Activated T-cell treated with anti-CD3 and anti-CD28 coated beads, Interleukin-2, amount 50 U/mL, for 4 hours (primary cell): ENCODE measurements around the gene TMPRSS11B. TPM values are rescaled to one million over a fixed set of nuclear protein-coding genes. Genes with fewer than 3 reads are reported as not detected.
A peak's percentile ranks its signal among the peaks of the same experiment; 100 is the strongest.
"Not testable (repeated sequence)": the region's sequence is repeated elsewhere in the genome, so short reads cannot be mapped to it uniquely, and the experiment has no call there.

ENCODE experiments used
- ATAC-seq, 2 donors: fragments of 200-7000 bp; cut with Tn5 transposase; one replicate each; pipeline ENCODE4 v1.10.0; 2021
- DNase-seq: peaks from one replicate; pipeline ENCODE4 v3.0.0-alpha.2; 2020
- H3K27me3 Mint-ChIP-seq: one replicate; pipeline ENCODE4 v1.8.0; 2021; ENCODE audit warnings: low read depth, mixed read lengths
- H3K36me3 Mint-ChIP-seq: one replicate; pipeline ENCODE4 v1.8.0; 2022; ENCODE audit warnings: mixed read lengths; ENCODE audit not compliant: insufficient read depth
- H3K4me1 Mint-ChIP-seq: one replicate; pipeline ENCODE4 v1.8.0; 2021; ENCODE audit warnings: low read depth, mixed read lengths
- H3K4me3 Mint-ChIP-seq: one replicate; pipeline ENCODE4 v1.8.0; 2021; ENCODE audit warnings: mild to moderate bottlenecking, moderate library complexity, mixed read lengths
- H3K9me3 Mint-ChIP-seq: one replicate; pipeline ENCODE4 v1.8.0; 2021; ENCODE audit warnings: mixed read lengths
- total RNA-seq, 3 donors: library from RNA; stranded (reverse); gene quantifications; one replicate each; pipeline ENCODE4 v1.2.1, GENCODE V29; 2021

Gene TMPRSS11B
- total RNA-seq, 3 donors from 2014 or later, result not detected

DNA sequence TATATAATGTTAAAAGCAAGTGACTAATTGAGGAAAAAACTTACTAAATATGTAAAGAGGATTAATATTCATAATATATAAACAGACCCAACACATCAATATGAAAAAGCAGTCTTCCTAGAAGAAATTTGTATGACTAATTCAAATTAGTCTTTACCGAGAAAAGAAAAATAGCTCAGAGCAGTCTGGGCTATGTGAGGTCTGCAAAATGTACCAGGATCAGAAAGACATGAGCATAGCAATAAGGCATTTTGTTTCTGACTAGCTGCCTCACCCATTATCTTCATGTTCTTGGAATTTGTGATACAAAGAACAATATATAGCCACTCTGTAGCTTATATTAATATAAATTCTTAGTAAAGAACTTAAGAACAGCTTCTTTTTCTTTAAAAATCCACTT lies 13.7 kb upstream of the TMPRSS11B start:
- Mint-ChIP-seq H3K4me1 (no peaks in the 10 kb centered on the region), H3K27me3 (no peaks in the 10 kb centered on the region), H3K9me3 (peaks cover 3% of the 10 kb centered on the region), H3K4me3 (no peak overlapping the region), H3K36me3 (no peaks in the 10 kb centered on the region)
- no peak for DNase-seq
- ATAC-seq, result no peak

DNA sequence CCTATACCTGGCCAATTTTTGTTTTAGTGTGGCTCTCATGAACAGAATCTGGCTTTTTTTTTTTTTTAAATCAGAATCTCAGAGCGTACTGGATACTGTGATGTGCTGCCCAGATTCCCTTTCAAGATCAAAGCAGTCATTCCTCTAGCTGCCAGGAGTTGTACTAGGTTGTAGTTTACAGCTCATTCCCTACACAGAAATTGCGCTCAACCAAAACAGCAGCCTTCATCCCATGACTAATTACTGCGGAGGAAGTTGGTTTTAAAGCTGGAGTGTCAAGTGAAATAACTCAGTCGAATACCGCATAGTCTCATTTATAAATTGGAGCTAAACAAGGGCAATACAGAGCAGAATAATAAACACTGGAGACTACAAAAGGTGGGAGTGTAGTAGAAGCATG lies 12.2 kb upstream of the TMPRSS11B start:
- DNase-seq (no peak), ATAC-seq (no peak)
- no peaks in the 10 kb centered on the region for H3K4me1 Mint-ChIP-seq
- no peaks in the 10 kb centered on the region for H3K36me3 Mint-ChIP-seq
- H3K27me3 Mint-ChIP-seq, result peaks cover 7% of the 10 kb centered on the region
- H3K4me3 Mint-ChIP-seq, result no peak overlapping the region
- no peaks in the 10 kb centered on the region for H3K9me3 Mint-ChIP-seq

DNA sequence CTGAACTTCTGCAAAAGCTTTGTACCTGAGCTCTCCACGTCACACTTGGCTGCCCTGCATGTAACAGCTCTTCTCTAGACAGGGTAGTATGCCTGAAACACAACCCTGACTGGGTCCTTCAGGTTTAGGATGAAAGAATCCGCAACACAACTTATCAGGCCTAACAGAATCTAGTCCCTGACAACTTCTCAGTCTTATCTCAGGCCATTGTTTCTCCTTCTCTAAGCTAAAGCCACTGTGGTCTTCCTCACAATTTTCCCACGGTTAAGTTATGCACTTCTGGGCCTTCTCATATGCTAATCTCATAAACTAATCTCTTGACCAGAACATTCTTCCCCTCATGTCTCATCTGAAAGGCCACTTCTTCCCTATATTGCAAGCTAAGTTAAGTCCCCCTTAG lies 10.8 kb upstream of the TMPRSS11B start:
- DNase-seq, result no peak
- Mint-ChIP-seq H3K9me3 (no peaks in the 10 kb centered on the region), H3K27me3 (peaks cover 9% of the 10 kb centered on the region), H3K4me3 (no peak overlapping the region), H3K4me1 (no peaks in the 10 kb centered on the region), H3K36me3 (no peaks in the 10 kb centered on the region)
- ATAC-seq, result no peak

DNA sequence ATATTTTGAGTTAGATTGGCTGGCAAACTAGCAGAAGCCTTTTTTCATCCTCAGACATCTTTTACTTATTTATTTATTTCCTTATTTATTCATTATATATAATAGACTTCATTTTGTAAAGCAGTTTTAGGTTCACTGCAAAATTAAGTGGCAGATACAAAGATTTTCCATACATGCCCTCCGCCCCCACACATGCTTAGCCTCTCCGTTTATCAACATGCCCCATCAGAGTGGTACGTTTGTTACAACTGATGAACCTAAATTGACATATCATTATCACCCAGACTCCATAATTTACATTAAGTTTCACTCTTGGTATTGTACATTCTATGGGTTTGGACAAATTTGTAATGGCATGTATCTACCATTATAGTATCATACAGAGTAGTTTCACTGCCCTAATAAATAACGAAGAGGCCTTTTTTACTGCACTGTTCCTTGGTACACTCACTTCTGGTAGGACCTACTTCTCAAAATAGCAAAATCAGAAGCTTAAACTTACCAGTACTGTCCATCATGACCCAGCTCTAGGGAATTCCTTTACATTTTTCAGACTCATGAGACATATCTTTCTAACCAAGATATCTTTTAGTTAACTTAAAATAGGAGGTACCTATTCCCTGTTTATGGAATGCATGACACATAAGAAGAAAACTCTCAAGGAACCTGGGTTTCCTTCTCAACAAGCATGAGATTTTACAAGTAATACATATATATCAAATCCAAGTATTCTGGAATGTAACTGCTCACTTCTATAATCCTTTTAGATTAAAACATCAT lies 4.8 kb upstream of the TMPRSS11B start:
- no peaks in the 10 kb centered on the region for H3K36me3 Mint-ChIP-seq
- no peak for DNase-seq
- H3K9me3 Mint-ChIP-seq, result peaks cover 3% of the 10 kb centered on the region
- H3K4me1 Mint-ChIP-seq, result peaks cover 10% of the 10 kb centered on the region
- ATAC-seq, result no peak
- H3K4me3 Mint-ChIP-seq, result no peak overlapping the region
- H3K27me3 Mint-ChIP-seq, result peaks cover 9% of the 10 kb centered on the region

DNA sequence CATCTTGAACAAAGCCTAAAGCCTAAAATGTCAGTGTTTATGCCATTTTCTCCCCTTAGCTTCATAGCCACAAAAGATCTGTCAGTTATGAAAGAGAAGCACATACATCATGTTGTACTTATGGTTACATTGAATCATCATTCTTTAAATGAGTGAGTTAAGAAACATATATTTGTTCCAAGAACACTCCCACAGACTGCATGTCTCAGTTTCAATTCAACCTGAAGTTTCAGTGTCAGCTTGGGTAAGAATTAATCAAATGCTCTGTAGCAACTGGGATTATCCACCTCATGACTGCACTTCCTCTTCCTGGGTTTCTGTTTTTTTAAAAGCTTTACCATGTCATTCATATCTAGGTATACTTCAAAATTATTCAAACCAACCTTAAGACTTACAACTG lies 3.9 kb upstream of the TMPRSS11B start:
- Mint-ChIP-seq H3K4me3 (peak overlapping the region; percentile 32), H3K4me1 (peaks cover 10% of the 10 kb centered on the region), H3K9me3 (peaks cover 3% of the 10 kb centered on the region), H3K27me3 (peaks cover 9% of the 10 kb centered on the region), H3K36me3 (no peaks in the 10 kb centered on the region)
- DNase-seq (no peak), ATAC-seq (peak; percentile 91 to 93)

DNA sequence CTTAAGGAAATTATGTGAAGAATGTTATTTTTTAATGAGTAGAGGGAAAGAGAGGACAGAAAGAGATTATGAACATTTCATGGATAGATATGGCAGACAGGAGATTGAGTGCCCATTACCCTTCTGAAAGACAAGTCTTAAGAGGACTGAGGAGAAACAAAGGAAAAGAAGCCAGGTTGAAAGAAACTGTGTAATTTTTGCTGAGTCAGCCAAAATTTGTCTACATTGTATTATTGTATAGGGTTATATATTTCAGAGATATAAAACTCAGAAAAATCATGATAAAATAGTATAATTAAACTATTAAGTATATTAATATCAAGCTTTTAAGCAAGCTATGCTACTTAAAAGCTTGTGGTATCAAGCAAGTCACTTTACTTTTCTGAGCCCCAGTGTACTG lies 4.9 kb downstream of the TMPRSS11B start:
- ATAC-seq (no peak), DNase-seq (no peak)
- Mint-ChIP-seq H3K4me1 (no peaks in the 10 kb centered on the region), H3K4me3 (no peak overlapping the region), H3K9me3 (no peaks in the 10 kb centered on the region), H3K27me3 (peaks cover 9% of the 10 kb centered on the region), H3K36me3 (no peaks in the 10 kb centered on the region)

DNA sequence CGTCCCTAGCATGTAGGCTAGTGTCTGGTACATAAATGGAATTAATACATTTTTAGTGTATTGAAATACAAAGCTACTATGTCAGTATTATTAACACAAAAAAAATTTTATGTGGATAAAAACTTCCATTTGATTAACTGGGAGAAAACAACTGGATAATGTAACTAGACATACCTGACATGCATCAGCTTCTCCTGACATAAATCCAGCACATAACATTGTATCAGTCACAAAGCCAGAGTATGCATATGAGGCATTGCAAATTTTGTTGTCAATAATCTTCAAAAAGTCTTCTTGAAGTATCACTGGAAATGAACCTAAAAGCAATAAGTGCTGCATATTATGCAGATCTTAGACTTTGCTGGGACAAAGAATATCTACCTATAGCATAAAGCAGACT lies 16.9 kb downstream of the TMPRSS11B start:
- Mint-ChIP-seq H3K36me3 (no peaks in the 10 kb centered on the region), H3K9me3 (no peaks in the 10 kb centered on the region), H3K4me1 (no peaks in the 10 kb centered on the region), H3K27me3 (no peaks in the 10 kb centered on the region), H3K4me3 (no peak overlapping the region)
- no peak for ATAC-seq
- DNase-seq, result no peak

DNA sequence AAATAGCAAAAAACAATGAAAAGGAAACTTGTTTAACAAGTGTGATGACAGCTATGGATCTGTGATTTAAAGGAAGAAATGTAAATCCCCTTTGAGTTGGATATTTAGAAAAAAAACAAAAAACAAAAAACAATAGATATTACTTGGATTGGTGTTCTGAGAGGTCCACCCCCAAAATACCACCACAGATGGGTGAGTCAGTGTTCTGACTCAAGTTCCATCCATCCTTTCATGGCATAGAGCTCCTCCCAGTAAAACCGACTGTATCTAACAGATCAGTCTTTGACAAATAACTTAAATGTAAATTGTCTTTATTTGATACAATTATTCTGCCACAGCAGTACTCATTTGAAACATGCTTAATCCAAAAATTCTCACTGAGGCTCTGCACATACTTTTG lies 27.4 kb downstream of the TMPRSS11B start:
- H3K9me3 Mint-ChIP-seq, result no peaks in the 10 kb centered on the region
- ATAC-seq (no peak), DNase-seq (no peak)
- no peaks in the 10 kb centered on the region for H3K36me3 Mint-ChIP-seq
- H3K4me3 Mint-ChIP-seq, result no peak overlapping the region
- peaks cover 22% of the 10 kb centered on the region for H3K27me3 Mint-ChIP-seq
- H3K4me1 Mint-ChIP-seq, result no peaks in the 10 kb centered on the region

DNA sequence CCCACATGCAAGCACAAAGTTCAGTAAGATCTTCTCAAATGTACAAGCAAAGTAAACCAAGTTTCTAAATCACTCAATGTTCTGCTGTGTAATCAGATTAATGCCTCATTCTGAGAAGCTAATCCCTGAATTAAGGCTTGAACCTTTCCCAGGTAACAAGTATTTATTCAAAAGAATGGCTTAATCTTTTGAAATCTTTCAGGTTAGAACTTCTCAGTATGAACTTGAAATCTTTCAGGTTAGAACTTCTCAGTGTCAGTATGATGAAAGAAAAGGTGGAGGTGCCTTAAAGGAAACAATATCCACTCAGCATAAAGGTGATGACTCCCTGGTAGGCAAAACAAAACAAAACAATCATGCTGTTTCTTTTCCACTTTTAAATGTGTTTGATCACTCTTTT lies 29.0 kb downstream of the TMPRSS11B start:
- ATAC-seq (no peak), DNase-seq (no peak)
- no peak overlapping the region for H3K4me3 Mint-ChIP-seq
- no peaks in the 10 kb centered on the region for H3K36me3 Mint-ChIP-seq
- H3K27me3 Mint-ChIP-seq, result peaks cover 22% of the 10 kb centered on the region
- H3K9me3 Mint-ChIP-seq, result no peaks in the 10 kb centered on the region
- no peaks in the 10 kb centered on the region for H3K4me1 Mint-ChIP-seq

DNA sequence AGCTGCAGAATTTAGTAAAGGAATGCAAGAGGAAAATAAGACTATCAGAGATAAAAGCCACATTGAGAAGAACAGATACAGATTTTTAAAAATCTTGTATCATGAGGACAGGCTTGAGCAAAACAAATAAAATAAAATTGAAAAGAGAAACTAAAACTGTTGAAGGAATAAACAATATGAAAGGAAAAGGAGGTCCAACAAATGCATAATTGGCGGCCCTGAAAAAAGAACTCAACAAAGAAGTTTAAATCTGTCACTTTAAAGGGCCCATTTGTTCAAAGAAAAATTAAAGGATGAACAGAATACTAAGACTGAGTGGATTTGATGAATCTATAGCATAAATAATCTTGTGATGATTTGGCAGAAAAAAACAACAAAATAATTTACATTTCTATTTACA lies 36.5 kb downstream of the TMPRSS11B start:
- Mint-ChIP-seq H3K27me3 (peaks cover under 1% of the 10 kb centered on the region), H3K4me3 (no peak overlapping the region), H3K4me1 (no peaks in the 10 kb centered on the region), H3K9me3 (peaks cover 25% of the 10 kb centered on the region), H3K36me3 (no peaks in the 10 kb centered on the region)
- no peak for ATAC-seq
- DNase-seq, result no peak

DNA sequence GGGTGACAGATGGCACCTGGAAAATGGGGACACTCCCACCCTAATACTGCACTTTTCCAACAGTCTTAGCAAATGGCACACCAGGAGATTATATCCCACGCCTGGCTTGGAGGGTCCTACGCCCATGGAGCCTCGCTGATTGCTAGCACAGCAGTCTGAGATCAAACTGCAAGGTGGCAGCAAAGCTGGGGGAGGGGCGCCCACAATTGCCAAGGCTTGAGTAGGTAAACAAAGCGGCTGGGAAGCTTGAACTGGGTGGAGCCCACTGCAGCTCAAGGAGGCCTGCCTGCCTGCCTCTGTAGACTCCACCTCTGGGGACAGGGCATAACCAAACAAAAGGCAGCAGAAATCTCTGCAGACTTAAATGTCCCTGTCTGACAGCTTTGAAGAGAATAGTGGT lies 51.2 kb downstream of the TMPRSS11B start:
- not testable (repeated sequence) for ATAC-seq, H3K4me3 Mint-ChIP-seq, H3K9me3 Mint-ChIP-seq, H3K4me1 Mint-ChIP-seq, H3K27me3 Mint-ChIP-seq, DNase-seq, H3K36me3 Mint-ChIP-seq

DNA sequence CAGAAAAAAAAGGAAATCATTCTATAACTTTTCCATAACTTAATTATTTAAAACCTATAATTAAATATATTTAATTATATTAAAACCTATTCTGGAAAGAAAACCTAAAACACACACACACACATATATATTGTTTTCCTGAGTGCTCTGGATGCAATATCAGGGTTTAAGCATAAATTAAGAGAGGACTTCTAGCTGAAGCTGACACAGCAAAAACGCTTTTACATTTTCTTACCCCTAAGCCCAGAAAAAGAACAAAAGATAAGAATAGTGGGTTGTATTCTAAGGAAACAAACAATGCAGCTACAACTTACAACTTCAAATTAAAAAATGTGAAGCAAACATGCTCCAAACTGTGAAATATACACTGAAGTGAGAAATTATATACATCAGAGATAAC lies 52.3 kb downstream of the TMPRSS11B start:
- H3K9me3 Mint-ChIP-seq, result no peaks in the 10 kb centered on the region
- H3K4me3 Mint-ChIP-seq, result no peak overlapping the region
- H3K36me3 Mint-ChIP-seq, result no peaks in the 10 kb centered on the region
- ATAC-seq (no peak), DNase-seq (no peak)
- H3K4me1 Mint-ChIP-seq, result no peaks in the 10 kb centered on the region
- H3K27me3 Mint-ChIP-seq, result peaks cover 10% of the 10 kb centered on the region

DNA sequence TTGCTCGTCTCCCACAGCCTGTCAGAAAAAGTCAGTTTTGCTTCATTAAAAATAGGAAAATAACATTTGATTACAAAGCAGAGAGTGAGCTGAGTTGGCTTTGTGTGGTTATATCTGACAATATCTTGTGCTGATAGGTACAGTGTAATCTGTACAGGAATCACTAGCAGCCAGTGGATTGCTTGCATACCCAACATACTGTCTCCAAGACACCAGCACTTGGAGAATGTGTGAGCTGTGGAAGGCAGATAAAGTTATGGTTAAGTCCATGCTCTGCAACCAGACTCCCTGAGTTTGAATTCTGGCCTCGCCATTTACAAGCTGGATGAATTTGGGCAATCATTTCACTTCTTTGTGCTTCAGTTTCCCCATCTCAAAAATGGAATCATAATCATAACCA lies 58.3 kb downstream of the TMPRSS11B start:
- Mint-ChIP-seq H3K4me3 (no peak overlapping the region), H3K36me3 (no peaks in the 10 kb centered on the region), H3K27me3 (peaks cover 5% of the 10 kb centered on the region), H3K4me1 (no peaks in the 10 kb centered on the region), H3K9me3 (no peaks in the 10 kb centered on the region)
- no peak for ATAC-seq
- DNase-seq, result no peak

DNA sequence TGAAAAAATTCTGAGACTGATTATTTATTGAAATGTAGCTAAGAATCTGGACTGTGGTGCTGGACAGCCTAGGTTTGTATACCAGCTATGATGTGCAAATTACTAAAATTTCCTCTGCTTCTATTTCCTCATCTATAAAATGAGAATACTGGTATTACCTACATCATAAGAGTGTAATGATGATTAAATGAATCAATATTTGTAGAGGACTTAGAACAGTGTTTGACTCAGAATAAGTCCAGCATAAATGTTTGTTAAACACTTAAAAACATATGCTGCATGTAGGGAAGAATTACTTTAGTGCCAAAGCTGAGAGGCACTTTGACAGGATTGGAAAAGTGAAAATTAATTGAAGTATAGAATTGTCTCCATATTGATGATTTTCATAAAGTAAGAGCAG lies 60.6 kb downstream of the TMPRSS11B start:
- no peaks in the 10 kb centered on the region for H3K4me1 Mint-ChIP-seq
- no peak for DNase-seq
- peaks cover 5% of the 10 kb centered on the region for H3K27me3 Mint-ChIP-seq
- no peaks in the 10 kb centered on the region for H3K9me3 Mint-ChIP-seq
- H3K4me3 Mint-ChIP-seq, result no peak overlapping the region
- ATAC-seq, result no peak
- no peaks in the 10 kb centered on the region for H3K36me3 Mint-ChIP-seq

DNA sequence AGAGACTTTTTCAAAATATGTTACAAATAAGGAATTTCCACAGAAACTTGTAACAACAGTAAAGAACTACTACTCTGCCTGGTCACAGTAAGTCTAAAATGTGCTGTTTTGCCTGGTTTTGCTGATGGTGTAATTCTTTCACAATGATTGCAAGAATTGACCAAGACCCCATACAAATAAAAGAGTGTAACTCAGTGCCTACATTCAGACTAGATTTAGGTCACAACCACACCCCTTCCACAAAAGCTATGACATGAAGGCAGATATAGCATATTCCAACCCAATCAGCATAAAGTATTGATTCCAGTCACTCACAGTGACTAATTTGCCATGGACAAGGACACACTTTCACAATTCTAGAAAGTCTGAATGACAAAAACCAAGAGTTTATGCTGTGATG lies 62.1 kb downstream of the TMPRSS11B start:
- H3K36me3 Mint-ChIP-seq, result no peaks in the 10 kb centered on the region
- ATAC-seq, result no peak
- H3K4me3 Mint-ChIP-seq, result no peak overlapping the region
- H3K27me3 Mint-ChIP-seq, result no peaks in the 10 kb centered on the region
- H3K9me3 Mint-ChIP-seq, result no peaks in the 10 kb centered on the region
- DNase-seq, result no peak
- H3K4me1 Mint-ChIP-seq, result no peaks in the 10 kb centered on the region
